Right lobe of liver (tissue), 6 donors: Measurements from ENCODE around the gene RNF182. TPM values are rescaled to one million over a fixed set of nuclear protein-coding genes. Genes with fewer than 3 reads are reported as not detected.

ENCODE experiments used
- ATAC-seq, 4 donors: fragments of 200-7000 bp; cut with Tn5 transposase; one replicate each; pipeline ENCODE4 v1.9.1; 2020; ENCODE audit warnings: mild to moderate bottlenecking in 4 of 4, moderate library complexity in 4 of 4
- DNase-seq, 3 donors: peaks; one replicate each; pipeline ENCODE4 v3.0.0-alpha.2; 2020
- H3K27ac ChIP-seq, 3 donors: fragments of 200-600 bp; one replicate each; pipeline ENCODE4 v1.8.0; 2022
- H3K27me3 ChIP-seq, 2 donors: fragments of 200-600 bp; one replicate each; pipeline ENCODE4 v1.8.0; 2022
- H3K36me3 ChIP-seq, 4 donors: fragments of 200-600 bp; sonication (generic) in 1 of 4; one replicate each; pipeline versions ENCODE4 v1.5.1 to v1.8.0; 2017 to 2022; ENCODE audit warnings: control low read depth in 1 of 4
- H3K4me1 ChIP-seq, 4 donors: fragments of 200-600 bp; sonication (generic) in 1 of 4; one replicate each; pipeline versions ENCODE4 v1.5.1 to v1.8.0; 2017 to 2022; ENCODE audit warnings: control low read depth in 1 of 4
- H3K4me3 ChIP-seq, 3 donors: fragments of 200-600 bp; one replicate each; pipeline ENCODE4 v1.8.0; 2022
- H3K9me3 ChIP-seq, 4 donors: fragments of 200-600 bp; sonication (generic) in 1 of 4; one replicate each; pipeline versions ENCODE4 v1.5.1 to v1.8.0; 2017 to 2022; ENCODE audit warnings: control low read depth in 1 of 4
- CTCF ChIP-seq, 4 donors: fragments of 200-600 bp in 3 of 4; fragments of 450-650 bp in 1 of 4; IDR thresholded peaks; one replicate each; pipeline versions ENCODE4 v1.5.1 to v1.8.0; 2016 to 2022; ENCODE audit warnings: antibody characterized with exemption in 4 of 4, mild to moderate bottlenecking in 2 of 4
- POLR2A ChIP-seq: fragments of 450-650 bp; IDR thresholded peaks from one replicate; pipeline ENCODE4 v1.6.1; 2017; ENCODE audit warnings: antibody characterized with exemption, mild to moderate bottlenecking
- WGBS: methylation state at CpG from one replicate; pipeline ENCODE4 v1.1.6; 2018; ENCODE audit warnings: low coverage, low lambda C conversion rate; ENCODE audit not compliant: insufficient coverage; ENCODE audit errors: missing lambda C conversion rate; 5-methylcytosine and 5-hydroxymethylcytosine counted together
- intact Hi-C, 2 donors: fragments of 100-400 bp; cut with DNase I; formaldehyde crosslinking; loops; one replicate each; pipeline versions ENCODE4 v1.11.2 to v1.14.1; 2022
- total RNA-seq, 6 experiments: library from RNA; depleted of rRNA in 2 of 6; stranded (reverse); fragments of >200 nt in 2 of 6; fragmentation: NEBNext Ultra II Directional in 3 of 6; extraction: Animal tissue kit (Norgen Biotek cat#: 25700) in 3 of 6; gene quantifications; one replicate each; pipeline versions ENCODE4 v1.1.0 to v1.2.4, GENCODE V29; 2016 to 2023
- donor health status: DM: no; HTN: yes; CAD: no.
- donor health status: DM: no; HTN: no; CAD: no.
- donor health status: DM: no; HTN: no; CAD: no.
- donor health status: DM: no; HTN: yes; CAD: no.
- donor health status: DM: no; HTN: yes; CAD: no.

Gene RNF182
- total RNA-seq, 6 experiments from 2014 or later, result not detected

- TF ChIP-seq CTCF (IDR thresholded peaks at IDR 0.05) (no peak), POLR2A (no peak)
- intact Hi-C loops, result no loop called here
- Histone ChIP-seq H3K27ac (no peak overlapping the region), H3K4me1 (no peaks in the 10 kb centered on the region), H3K36me3 (no peaks in the 10 kb centered on the region), H3K4me3 (no peak overlapping the region), H3K27me3 (no peaks in the 10 kb centered on the region), H3K9me3 (no peaks in the 10 kb centered on the region)
- 93% methylated on average over 4 of the region's 47 CpGs for WGBS
- no peak for ATAC-seq
- no peak for DNase-seq
Observed at GRCh38 chr6:14002176-14002947, 77.6 kb downstream of the RNF182 start.

GRCh38 chr6:14004258-14004657 is 79.5 kb downstream of the RNF182 start:
- H3K4me1 ChIP-seq, result no peaks in the 10 kb centered on the region
- no peak overlapping the region for H3K4me3 ChIP-seq
- H3K27me3 ChIP-seq, result no peaks in the 10 kb centered on the region
- intact Hi-C loops, result no loop called here
- TF ChIP-seq POLR2A (no peak), CTCF (IDR thresholded peaks at IDR 0.05) (no peak)
- no peaks in the 10 kb centered on the region for H3K9me3 ChIP-seq
- ATAC-seq (no peak), DNase-seq (no peak)
- WGBS, result 64% methylated on average over 9 of the region's 9 CpGs
- no peaks in the 10 kb centered on the region for H3K36me3 ChIP-seq
- H3K27ac ChIP-seq, result no peak overlapping the region

- H3K9me3 ChIP-seq, result no peaks in the 10 kb centered on the region
- TF ChIP-seq POLR2A (no peak), CTCF (IDR thresholded peaks at IDR 0.05) (no peak)
Observed at GRCh38 chr6:14008809-14009208, 84.1 kb downstream of the RNF182 start.

GRCh38 chr6:14009431-14009830 is 84.7 kb downstream of the RNF182 start:
- Histone ChIP-seq H3K36me3 (no peaks in the 10 kb centered on the region), H3K27me3 (no peaks in the 10 kb centered on the region), H3K4me1 (no peaks in the 10 kb centered on the region), H3K27ac (no peak overlapping the region), H3K4me3 (no peak overlapping the region), H3K9me3 (no peaks in the 10 kb centered on the region)
- intact Hi-C loops, result no loop called here
- WGBS, result 65% methylated on average over 2 of the region's 3 CpGs
- no peak for DNase-seq
- ATAC-seq, result no peak
- TF ChIP-seq POLR2A, result no peak
- no peak for TF ChIP-seq CTCF (IDR thresholded peaks at IDR 0.05)

More at GRCh38 chr6:14008809-14009208, 84.1 kb downstream of the RNF182 start:
- no peaks in the 10 kb centered on the region for H3K36me3 ChIP-seq
- ATAC-seq (no peak), DNase-seq (no peak)
- no peaks in the 10 kb centered on the region for H3K4me1 ChIP-seq
- H3K4me3 ChIP-seq, result no peak overlapping the region
- H3K27ac ChIP-seq, result no peak overlapping the region
- intact Hi-C loops, result no loop called here
- 67% methylated on average over 5 of the region's 5 CpGs for WGBS
- no peaks in the 10 kb centered on the region for H3K27me3 ChIP-seq
